Liver (tissue), 9 donors: Measurements from ENCODE around the gene FIP1L1. TPM values are rescaled to one million over a fixed set of nuclear protein-coding genes. Genes with fewer than 3 reads are reported as not detected.

Experiments
- DNase-seq: peaks from one replicate; pipeline ENCODE4 v3.0.0-alpha.2; 2017; ENCODE audit warnings: low spot score
- H3K27ac ChIP-seq, 2 donors: one replicate each; pipeline ENCODE4 v1.7.0; 2013; ENCODE audit warnings: inconsistent platforms in 2 of 2, low read length in 2 of 2, control low read depth in 1 of 2, low read depth in 1 of 2, mild to moderate bottlenecking in 1 of 2
- H3K27me3 ChIP-seq, 4 donors: one replicate each; pipeline versions ENCODE4 v1.6.1 to v1.7.0; 2013; ENCODE audit warnings: low read length in 3 of 4, inconsistent platforms in 1 of 4, mild to moderate bottlenecking in 1 of 4, moderate library complexity in 1 of 4; ENCODE audit not compliant: control insufficient read depth in 4 of 4, insufficient read depth in 4 of 4
- H3K36me3 ChIP-seq, 4 donors: one replicate each; pipeline versions ENCODE4 v1.6.1 to v1.7.0; 2013; ENCODE audit warnings: low read length in 3 of 4, mild to moderate bottlenecking in 3 of 4, low read depth in 1 of 4, moderate library complexity in 1 of 4; ENCODE audit not compliant: control insufficient read depth in 4 of 4, insufficient read depth in 3 of 4
- H3K4me1 ChIP-seq, 4 donors: one replicate each; pipeline versions ENCODE4 v1.6.1 to v1.7.0; 2013; ENCODE audit warnings: low read length in 3 of 4, mild to moderate bottlenecking in 3 of 4, moderate library complexity in 1 of 4; ENCODE audit not compliant: control insufficient read depth in 4 of 4, insufficient read depth in 4 of 4
- H3K4me3 ChIP-seq, 3 donors: one replicate each; pipeline versions ENCODE4 v1.6.1 to v1.7.0; 2013; ENCODE audit warnings: low read length in 3 of 3, control low read depth in 1 of 3, low read depth in 1 of 3, mild to moderate bottlenecking in 1 of 3
- H3K9ac ChIP-seq, 2 donors: one replicate each; pipeline ENCODE4 v1.7.0; 2013; ENCODE audit warnings: low read length in 2 of 2, mild to moderate bottlenecking in 2 of 2, moderate library complexity in 2 of 2, control low read depth in 1 of 2, low read depth in 1 of 2
- H3K9me3 ChIP-seq, 4 donors: one replicate each; pipeline versions ENCODE4 v1.6.1 to v1.7.0; 2013; ENCODE audit warnings: low read length in 3 of 4; ENCODE audit not compliant: control insufficient read depth in 4 of 4
- CTCF ChIP-seq: fragments of 150-350 bp; IDR thresholded peaks from 2 replicates; pipeline ENCODE4 v1.5.1; 2017; ENCODE audit warnings: improper control_type of control experiment, low read depth, low read length; ENCODE audit not compliant: missing input control
- EGR1 ChIP-seq, 2 donors: IDR thresholded peaks; 2 replicates each; pipeline ENCODE4 v1.6.1; 2016 to 2018; ENCODE audit warnings: antibody characterized with exemption in 2 of 2, low read depth in 2 of 2
- FOXA1 ChIP-seq: IDR thresholded peaks from 2 replicates; pipeline ENCODE4 v1.6.1; 2016; ENCODE audit warnings: antibody characterized with exemption
- FOXA2 ChIP-seq: IDR thresholded peaks from 2 replicates; pipeline ENCODE4 v1.6.1; 2016; ENCODE audit warnings: antibody characterized with exemption
- GABPA ChIP-seq, 2 donors: IDR thresholded peaks in 1 of 2; conservative IDR thresholded peaks in 1 of 2; 2 replicates each; pipeline ENCODE4 v1.6.1; 2016; ENCODE audit warnings: antibody characterized with exemption in 2 of 2, mild to moderate bottlenecking in 1 of 2, moderate library complexity in 1 of 2
- HNF4A ChIP-seq, 2 donors: conservative IDR thresholded peaks; 2 replicates each; pipeline ENCODE4 v1.6.1; 2016; ENCODE audit warnings: antibody characterized with exemption in 2 of 2, mild to moderate bottlenecking in 2 of 2
- HNF4G ChIP-seq: IDR thresholded peaks from 2 replicates; pipeline ENCODE4 v1.6.1; 2016; ENCODE audit warnings: antibody characterized with exemption
- JUND ChIP-seq, 2 donors: IDR thresholded peaks; 2 replicates each; pipeline ENCODE4 v1.6.1; 2016; ENCODE audit warnings: antibody characterized with exemption in 2 of 2
- NR2F2 ChIP-seq: IDR thresholded peaks from 2 replicates; pipeline ENCODE4 v1.6.1; 2016; ENCODE audit warnings: antibody characterized with exemption
- RAD21 ChIP-seq, 2 donors: IDR thresholded peaks; 2 replicates each; pipeline ENCODE4 v1.6.1; 2016; ENCODE audit warnings: antibody characterized with exemption in 2 of 2, mild to moderate bottlenecking in 2 of 2
- RXRA ChIP-seq, 2 donors: IDR thresholded peaks; 2 replicates each; pipeline ENCODE4 v1.6.1; 2017 to 2018; ENCODE audit warnings: antibody characterized with exemption in 2 of 2, mild to moderate bottlenecking in 1 of 2
- SP1 ChIP-seq: IDR thresholded peaks from 2 replicates; pipeline ENCODE4 v1.6.1; 2018; ENCODE audit warnings: antibody characterized with exemption, mild to moderate bottlenecking
- TAF1 ChIP-seq: conservative IDR thresholded peaks from 2 replicates; pipeline ENCODE4 v1.6.1; 2016; ENCODE audit warnings: antibody characterized with exemption, mild to moderate bottlenecking
- YY1 ChIP-seq: IDR thresholded peaks from 2 replicates; pipeline ENCODE4 v1.6.1; 2016; ENCODE audit warnings: antibody characterized with exemption, mild to moderate bottlenecking
- ZBTB33 ChIP-seq: IDR thresholded peaks from 2 replicates; pipeline ENCODE4 v1.6.1; 2016; ENCODE audit warnings: antibody characterized with exemption
- WGBS: extraction: QIAGEN DNeasy Blood & Tissue Kit; methylation state at CpG from one replicate; pipeline ENCODE4 v1.1.7; 2013; 5-methylcytosine and 5-hydroxymethylcytosine counted together
- polyA plus RNA-seq, 2 donors: library from polyadenylated mRNA; stranded (reverse) in 1 of 2; unstranded in 1 of 2; fragments of 200-250 nt in 1 of 2; fragments of >200 nt in 1 of 2; fragmentation: Nextera tagmentation in 1 of 2; extraction: Ambion mirVana in 1 of 2; gene quantifications; one replicate each; pipeline versions ENCODE4 v1.2.1 to v1.2.3, GENCODE V29; 2013 to 2015
- total RNA-seq, 2 donors: library from RNA; depleted of rRNA; stranded (reverse); fragments of >200 nt; gene quantifications; one replicate each; pipeline ENCODE4 v1.2.3, GENCODE V29; 2014
- TF ChIP-seq, protein P1 (sequence below): IDR thresholded peaks from 2 replicates; pipeline ENCODE4 v1.6.1; 2016; ENCODE audit warnings: antibody characterized with exemption
- TF ChIP-seq, protein P2 (sequence below): IDR thresholded peaks from 2 replicates; pipeline ENCODE4 v1.6.1; 2016; ENCODE audit warnings: antibody characterized with exemption
- TF ChIP-seq, protein P3 (sequence below): IDR thresholded peaks from 2 replicates; pipeline ENCODE4 v1.6.1; 2016; ENCODE audit warnings: antibody characterized with exemption, mild to moderate bottlenecking
- donor health status: healthy.
- donor health status: healthy.
- donor health status: healthy.
- donor health status: healthy.
- donor health status: healthy.

The FIP1L1 gene
- total and polyA plus RNA-seq, 4 donors = 12.2 to 30.3 (median 18.4) TPM

DNA sequence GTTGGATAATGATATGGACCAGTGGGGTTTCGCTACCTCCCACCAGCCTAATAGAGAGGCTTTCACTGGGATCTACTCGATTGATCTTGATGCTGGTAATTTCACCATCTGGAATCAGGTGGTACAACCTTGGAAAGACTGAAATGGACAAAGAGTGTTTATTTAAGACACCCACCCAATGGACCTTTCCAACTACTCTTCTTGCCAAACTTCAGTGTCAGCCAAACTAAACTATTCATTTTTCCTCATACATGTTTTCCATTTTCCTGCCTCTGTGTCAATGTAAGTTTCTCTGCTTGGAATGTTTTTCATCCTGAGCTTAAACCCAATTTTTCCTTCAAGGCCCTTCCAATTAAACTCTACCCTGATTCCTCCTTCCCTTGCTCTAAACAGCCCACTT is 121.3 kb downstream of the FIP1L1 start:
- H3K4me1 ChIP-seq = peaks cover 0 to 4% (median 0%) of the 10 kb centered on the region in 4 donors
- TF ChIP-seq, protein P1, sequence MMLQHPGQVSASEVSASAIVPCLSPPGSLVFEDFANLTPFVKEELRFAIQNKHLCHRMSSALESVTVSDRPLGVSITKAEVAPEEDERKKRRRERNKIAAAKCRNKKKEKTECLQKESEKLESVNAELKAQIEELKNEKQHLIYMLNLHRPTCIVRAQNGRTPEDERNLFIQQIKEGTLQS = no peak
- TF ChIP-seq HNF4G (no peak), FOXA2 (no peak), TAF1 (no peak), CTCF (no peak), EGR1 (IDR thresholded peaks at IDR 0.05; ENCODE audit: low read depth in 2 of 2) (no peak), HNF4A (conservative IDR thresholded peaks at IDR 0.05) (no peak), GABPA (IDR thresholded peaks at IDR 0.05 in 1 of 2, conservative IDR thresholded peaks at IDR 0.05 in 1 of 2) (no peak), YY1 (no peak), JUND (IDR thresholded peaks at IDR 0.05) (no peak), RXRA (IDR thresholded peaks at IDR 0.05) (no peak), RAD21 (IDR thresholded peaks at IDR 0.05) (no peak), SP1 (no peak), ZBTB33 (no peak), FOXA1 (no peak), NR2F2 (no peak)
- TF ChIP-seq, protein P2, sequence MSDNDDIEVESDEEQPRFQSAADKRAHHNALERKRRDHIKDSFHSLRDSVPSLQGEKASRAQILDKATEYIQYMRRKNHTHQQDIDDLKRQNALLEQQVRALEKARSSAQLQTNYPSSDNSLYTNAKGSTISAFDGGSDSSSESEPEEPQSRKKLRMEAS = no peak
- TF ChIP-seq, protein P3, sequence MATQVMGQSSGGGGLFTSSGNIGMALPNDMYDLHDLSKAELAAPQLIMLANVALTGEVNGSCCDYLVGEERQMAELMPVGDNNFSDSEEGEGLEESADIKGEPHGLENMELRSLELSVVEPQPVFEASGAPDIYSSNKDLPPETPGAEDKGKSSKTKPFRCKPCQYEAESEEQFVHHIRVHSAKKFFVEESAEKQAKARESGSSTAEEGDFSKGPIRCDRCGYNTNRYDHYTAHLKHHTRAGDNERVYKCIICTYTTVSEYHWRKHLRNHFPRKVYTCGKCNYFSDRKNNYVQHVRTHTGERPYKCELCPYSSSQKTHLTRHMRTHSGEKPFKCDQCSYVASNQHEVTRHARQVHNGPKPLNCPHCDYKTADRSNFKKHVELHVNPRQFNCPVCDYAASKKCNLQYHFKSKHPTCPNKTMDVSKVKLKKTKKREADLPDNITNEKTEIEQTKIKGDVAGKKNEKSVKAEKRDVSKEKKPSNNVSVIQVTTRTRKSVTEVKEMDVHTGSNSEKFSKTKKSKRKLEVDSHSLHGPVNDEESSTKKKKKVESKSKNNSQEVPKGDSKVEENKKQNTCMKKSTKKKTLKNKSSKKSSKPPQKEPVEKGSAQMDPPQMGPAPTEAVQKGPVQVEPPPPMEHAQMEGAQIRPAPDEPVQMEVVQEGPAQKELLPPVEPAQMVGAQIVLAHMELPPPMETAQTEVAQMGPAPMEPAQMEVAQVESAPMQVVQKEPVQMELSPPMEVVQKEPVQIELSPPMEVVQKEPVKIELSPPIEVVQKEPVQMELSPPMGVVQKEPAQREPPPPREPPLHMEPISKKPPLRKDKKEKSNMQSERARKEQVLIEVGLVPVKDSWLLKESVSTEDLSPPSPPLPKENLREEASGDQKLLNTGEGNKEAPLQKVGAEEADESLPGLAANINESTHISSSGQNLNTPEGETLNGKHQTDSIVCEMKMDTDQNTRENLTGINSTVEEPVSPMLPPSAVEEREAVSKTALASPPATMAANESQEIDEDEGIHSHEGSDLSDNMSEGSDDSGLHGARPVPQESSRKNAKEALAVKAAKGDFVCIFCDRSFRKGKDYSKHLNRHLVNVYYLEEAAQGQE = no peak
- DNase-seq = no peak
- 91% methylated on average over 2 of the region's 2 CpGs for WGBS
- no peaks in the 10 kb centered on the region for H3K27me3 ChIP-seq
- no peak overlapping the region for H3K27ac ChIP-seq
- H3K9ac ChIP-seq = no peak overlapping the region
- no peak overlapping the region for H3K4me3 ChIP-seq
- H3K36me3 ChIP-seq = peaks cover 0 to 6% (median 2%) of the 10 kb centered on the region in 4 donors
- no peaks in the 10 kb centered on the region for H3K9me3 ChIP-seq
